ENCODE data around the gene RAD51B. TPM values are rescaled to one million over a fixed set of nuclear protein-coding genes. Genes with fewer than 3 reads are reported as not detected.

The RAD51B gene
- total and polyA plus RNA-seq, 4 donors, result 2.5 to 95.0 (median 9.6) TPM

GRCh38 chr14:68418174-68419118, 598.9 kb downstream of the RAD51B start:
- H3K36me3 ChIP-seq (ENCODE audit: control insufficient read depth in 4 of 4, insufficient read depth in 4 of 4, low read length in 4 of 4), result no peaks in the 10 kb centered on the region
- TF ChIP-seq, protein P1, sequence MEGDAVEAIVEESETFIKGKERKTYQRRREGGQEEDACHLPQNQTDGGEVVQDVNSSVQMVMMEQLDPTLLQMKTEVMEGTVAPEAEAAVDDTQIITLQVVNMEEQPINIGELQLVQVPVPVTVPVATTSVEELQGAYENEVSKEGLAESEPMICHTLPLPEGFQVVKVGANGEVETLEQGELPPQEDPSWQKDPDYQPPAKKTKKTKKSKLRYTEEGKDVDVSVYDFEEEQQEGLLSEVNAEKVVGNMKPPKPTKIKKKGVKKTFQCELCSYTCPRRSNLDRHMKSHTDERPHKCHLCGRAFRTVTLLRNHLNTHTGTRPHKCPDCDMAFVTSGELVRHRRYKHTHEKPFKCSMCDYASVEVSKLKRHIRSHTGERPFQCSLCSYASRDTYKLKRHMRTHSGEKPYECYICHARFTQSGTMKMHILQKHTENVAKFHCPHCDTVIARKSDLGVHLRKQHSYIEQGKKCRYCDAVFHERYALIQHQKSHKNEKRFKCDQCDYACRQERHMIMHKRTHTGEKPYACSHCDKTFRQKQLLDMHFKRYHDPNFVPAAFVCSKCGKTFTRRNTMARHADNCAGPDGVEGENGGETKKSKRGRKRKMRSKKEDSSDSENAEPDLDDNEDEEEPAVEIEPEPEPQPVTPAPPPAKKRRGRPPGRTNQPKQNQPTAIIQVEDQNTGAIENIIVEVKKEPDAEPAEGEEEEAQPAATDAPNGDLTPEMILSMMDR (IDR thresholded peaks at IDR 0.05; ENCODE audit: control extremely low read depth, extremely low read depth), result no peak
- WGBS, 2 donors, result 76 to 90% methylated on average over 3 of the region's 3 CpGs
- no peak overlapping the region for H3K9ac ChIP-seq (ENCODE audit: insufficient read depth in 1 of 2, low read length in 2 of 2)
- no peak overlapping the region for H3K4me3 ChIP-seq
- DNase-seq, result peak in 1 of 3 donors; percentile 25
- no peaks in the 10 kb centered on the region for H3K9me3 ChIP-seq (ENCODE audit: control insufficient read depth in 4 of 4, insufficient read depth in 3 of 4, low read length in 3 of 4)
- ATAC-seq (ENCODE audit: insufficient read depth, low FRiP score), result no peak
- H3K27me3 ChIP-seq (ENCODE audit: control insufficient read depth in 3 of 3, insufficient read depth in 3 of 3, low read length in 2 of 3), result no peaks in the 10 kb centered on the region
- peaks cover 0 to 23% (median 16%) of the 10 kb centered on the region in 5 donors for H3K4me1 ChIP-seq (ENCODE audit: control insufficient read depth in 5 of 5, insufficient read depth in 5 of 5, low read length in 5 of 5)
- no peak overlapping the region for H3K27ac ChIP-seq (ENCODE audit: low read depth in 1 of 2, low read length in 1 of 2)

DNA sequence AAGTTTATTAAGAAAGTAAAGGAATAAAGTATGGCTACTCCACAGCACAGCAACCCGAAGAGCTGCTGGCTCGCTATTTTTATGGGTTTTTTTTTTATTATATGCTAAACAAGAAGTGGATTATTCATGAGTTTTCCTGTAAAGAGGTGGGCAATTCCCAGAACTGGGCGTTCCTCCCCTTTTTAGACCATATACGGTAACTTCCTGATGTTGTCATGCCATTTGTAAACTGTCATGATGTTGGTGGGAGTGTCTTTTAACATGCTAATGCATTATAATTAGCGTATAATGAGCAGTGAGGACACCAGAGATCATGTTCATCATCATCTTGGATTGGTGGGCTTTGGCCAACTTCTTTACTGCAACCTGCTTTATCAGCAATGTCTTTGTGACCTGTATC, 600.8 kb downstream of the RAD51B start:
- ATAC-seq (ENCODE audit: insufficient read depth, low FRiP score) (no peak), DNase-seq (no peak)
- Histone ChIP-seq H3K27me3 (ENCODE audit: control insufficient read depth in 3 of 3, insufficient read depth in 3 of 3, low read length in 2 of 3) (no peaks in the 10 kb centered on the region), H3K9ac (ENCODE audit: insufficient read depth in 1 of 2, low read length in 2 of 2) (no peak overlapping the region), H3K9me3 (ENCODE audit: control insufficient read depth in 4 of 4, insufficient read depth in 3 of 4, low read length in 3 of 4) (no peaks in the 10 kb centered on the region), H3K36me3 (ENCODE audit: control insufficient read depth in 4 of 4, insufficient read depth in 4 of 4, low read length in 4 of 4) (no peaks in the 10 kb centered on the region), H3K27ac (ENCODE audit: low read depth in 1 of 2, low read length in 1 of 2) (no peak overlapping the region), H3K4me3 (no peak overlapping the region), H3K4me1 (ENCODE audit: control insufficient read depth in 5 of 5, insufficient read depth in 5 of 5, low read length in 5 of 5) (peaks cover 0 to 15% (median 10%) of the 10 kb centered on the region in 5 donors)
- TF ChIP-seq, protein P1 (IDR thresholded peaks at IDR 0.05; ENCODE audit: control extremely low read depth, extremely low read depth), result no peak
- 75% methylated on average over 5 of the region's 5 CpGs for WGBS, 2 donors

- no peak for DNase-seq
- H3K27me3 ChIP-seq (ENCODE audit: control insufficient read depth in 3 of 3, insufficient read depth in 3 of 3, low read length in 2 of 3), result no peaks in the 10 kb centered on the region
- H3K4me1 ChIP-seq (ENCODE audit: control insufficient read depth in 5 of 5, insufficient read depth in 5 of 5, low read length in 5 of 5), result peaks cover 0 to 14% (median 8%) of the 10 kb centered on the region in 5 donors
- H3K9ac ChIP-seq (ENCODE audit: insufficient read depth in 1 of 2, low read length in 2 of 2), result no peak overlapping the region
- TF ChIP-seq, protein P1 (IDR thresholded peaks at IDR 0.05; ENCODE audit: control extremely low read depth, extremely low read depth), result no peak
- H3K36me3 ChIP-seq (ENCODE audit: control insufficient read depth in 4 of 4, insufficient read depth in 4 of 4, low read length in 4 of 4), result no peaks in the 10 kb centered on the region
- no peaks in the 10 kb centered on the region for H3K9me3 ChIP-seq (ENCODE audit: control insufficient read depth in 4 of 4, insufficient read depth in 3 of 4, low read length in 3 of 4)
- no peak overlapping the region for H3K4me3 ChIP-seq
- no peak for ATAC-seq (ENCODE audit: insufficient read depth, low FRiP score)
- H3K27ac ChIP-seq (ENCODE audit: low read depth in 1 of 2, low read length in 1 of 2), result no peak overlapping the region
- WGBS, 2 donors, result 92 to 94% methylated on average over 3 of the region's 3 CpGs
Observed at GRCh38 chr14:68421116-68421515, 601.5 kb downstream of the RAD51B start.
